Measurements from ENCODE around the gene PRR12.

PRR12 gene

GRCh38 chr19:49591731-49592485 is 926 bp downstream of the PRR12 start:
- in situ Hi-C loops (cut with HindIII; ENCODE audit: low sequenced_read_pairs) = no loop called here

GRCh38 chr19:49592486-49593232 is 1.7 kb downstream of the PRR12 start:
- in situ Hi-C loops (cut with HindIII; ENCODE audit: low sequenced_read_pairs) = no loop called here

- in situ Hi-C loops (cut with HindIII; ENCODE audit: low sequenced_read_pairs) = no loop called here
These were observed 2.5 kb downstream of the PRR12 start for GRCh38 chr19:49593233-49594113.

GRCh38 chr19:49594157-49594992 is 3.4 kb downstream of the PRR12 start:
- in situ Hi-C loops (cut with HindIII; ENCODE audit: low sequenced_read_pairs) = no loop called here

- in situ Hi-C loops (cut with HindIII; ENCODE audit: low sequenced_read_pairs) = no loop called here
These were observed 4.2 kb downstream of the PRR12 start for GRCh38 chr19:49594993-49595818.

GRCh38 chr19:49595819-49596404 is 4.9 kb downstream of the PRR12 start:
- in situ Hi-C loops (cut with HindIII; ENCODE audit: low sequenced_read_pairs) = no loop called here

GRCh38 chr19:49596407-49596806 is 5.4 kb downstream of the PRR12 start:
- in situ Hi-C loops (cut with HindIII; ENCODE audit: low sequenced_read_pairs) = no loop called here

GRCh38 chr19:49596954-49597702 is 6.1 kb downstream of the PRR12 start:
- in situ Hi-C loops (cut with HindIII; ENCODE audit: low sequenced_read_pairs) = no loop called here

GRCh38 chr19:49597703-49597974 is 6.7 kb downstream of the PRR12 start:
- in situ Hi-C loops (cut with HindIII; ENCODE audit: low sequenced_read_pairs) = no loop called here

GRCh38 chr19:49599378-49600295 is 8.7 kb downstream of the PRR12 start:
- in situ Hi-C loops (cut with HindIII; ENCODE audit: low sequenced_read_pairs) = no loop called here

- in situ Hi-C loops (cut with HindIII; ENCODE audit: low sequenced_read_pairs) = no loop called here
These were observed 10.6 kb downstream of the PRR12 start for GRCh38 chr19:49601482-49602038.

GRCh38 chr19:49602806-49603205 is 11.8 kb downstream of the PRR12 start:
- in situ Hi-C loops (cut with HindIII; ENCODE audit: low sequenced_read_pairs) = no loop called here

- in situ Hi-C loops (cut with HindIII; ENCODE audit: low sequenced_read_pairs) = no loop called here
These were observed 14.6 kb downstream of the PRR12 start for GRCh38 chr19:49605605-49606004.

GRCh38 chr19:49609499-49610092 is 18.6 kb downstream of the PRR12 start:
- in situ Hi-C loops (cut with HindIII; ENCODE audit: low sequenced_read_pairs) = no loop called here

GRCh38 chr19:49613374-49613773 is 22.4 kb downstream of the PRR12 start:
- in situ Hi-C loops (cut with HindIII; ENCODE audit: low sequenced_read_pairs) = no loop called here

GRCh38 chr19:49614096-49614833 is 23.3 kb downstream of the PRR12 start:
- in situ Hi-C loops (cut with HindIII; ENCODE audit: low sequenced_read_pairs) = no loop called here

Data from DLD1 (cell line).